AG09309 (cell line): ENCODE data around the gene PARM1.

ENCODE experiments used
- DNase-seq: peaks from one replicate; pipeline ENCODE4 v3.0.0-alpha.2; 2010; ENCODE audit warnings: low read depth
- H3K4me3 ChIP-seq: 2 replicates; pipeline ENCODE4 v1.5.1; 2011; ENCODE audit warnings: mild to moderate bottlenecking, low read depth, low read length, moderate library complexity; ENCODE audit not compliant: control insufficient read depth
- CTCF ChIP-seq: IDR thresholded peaks from 2 replicates; pipeline ENCODE4 v1.5.1; 2011; ENCODE audit warnings: mild to moderate bottlenecking, low read depth, low read length, inconsistent platforms; ENCODE audit not compliant: insufficient read depth, control insufficient read depth; ENCODE audit errors: missing control alignments

PARM1 gene, protein sequence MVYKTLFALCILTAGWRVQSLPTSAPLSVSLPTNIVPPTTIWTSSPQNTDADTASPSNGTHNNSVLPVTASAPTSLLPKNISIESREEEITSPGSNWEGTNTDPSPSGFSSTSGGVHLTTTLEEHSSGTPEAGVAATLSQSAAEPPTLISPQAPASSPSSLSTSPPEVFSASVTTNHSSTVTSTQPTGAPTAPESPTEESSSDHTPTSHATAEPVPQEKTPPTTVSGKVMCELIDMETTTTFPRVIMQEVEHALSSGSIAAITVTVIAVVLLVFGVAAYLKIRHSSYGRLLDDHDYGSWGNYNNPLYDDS

GRCh38 chr4:74932832-74933561, at the start of gene PARM1:
TSS of gene PARM1 (plus strand) at chr4:74933116. CDS start at chr4:74933328, 212 bp downstream.
- no peak for DNase-seq
- peak; percentile 68 for TF ChIP-seq CTCF
- H3K4me3 ChIP-seq, result peak within 1 kb of the TSS; percentile 35

- no peak for TF ChIP-seq CTCF
- no peak overlapping the region for H3K4me3 ChIP-seq
- DNase-seq, result no peak
Measured at GRCh38 chr4:74884266-74884665, 48.6 kb upstream of the PARM1 start.

- no peak overlapping the region for H3K4me3 ChIP-seq
- DNase-seq, result peak; percentile 20
- no peak for TF ChIP-seq CTCF
Measured at GRCh38 chr4:74886484-74886883, 46.4 kb upstream of the PARM1 start.

- DNase-seq, result no peak
- no peak overlapping the region for H3K4me3 ChIP-seq
- TF ChIP-seq CTCF, result no peak
Measured at GRCh38 chr4:74890341-74890740, 42.6 kb upstream of the PARM1 start.

DNA sequence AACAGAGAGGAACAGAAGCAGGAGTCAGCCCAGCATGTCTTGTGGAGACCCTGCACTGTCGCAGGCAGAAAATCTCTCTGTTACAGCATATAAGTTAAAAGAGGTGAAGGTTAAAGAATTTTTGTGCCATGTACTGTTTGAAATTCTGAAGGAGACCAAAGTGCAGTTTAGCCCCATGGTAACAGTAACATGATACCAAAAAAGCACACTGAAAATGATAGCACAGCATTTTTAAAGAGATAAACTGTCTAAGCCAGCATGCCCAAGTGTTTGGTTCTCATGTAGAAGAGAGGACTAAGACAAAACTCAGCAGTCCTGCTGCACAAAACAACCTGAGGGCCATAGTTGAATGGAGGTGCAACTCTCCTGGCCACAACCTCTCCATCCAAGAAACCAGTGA, 41.9 kb upstream of the PARM1 start:
- no peak overlapping the region for H3K4me3 ChIP-seq
- DNase-seq, result no peak
- no peak for TF ChIP-seq CTCF

GRCh38 chr4:74893171-74893570, 39.7 kb upstream of the PARM1 start:
- no peak for DNase-seq
- TF ChIP-seq CTCF, result no peak
- no peak overlapping the region for H3K4me3 ChIP-seq

GRCh38 chr4:74896595-74896994, 36.3 kb upstream of the PARM1 start:
- no peak for DNase-seq
- no peak for TF ChIP-seq CTCF
- no peak overlapping the region for H3K4me3 ChIP-seq
